Right ventricle myocardium inferior (tissue), 1 donor: Measurements from ENCODE around the gene RRP1B. TPM values are rescaled to one million over a fixed set of nuclear protein-coding genes. Genes with fewer than 3 reads are reported as not detected.
"Not testable (repeated sequence)": the region's sequence is repeated elsewhere in the genome, so short reads cannot be mapped to it uniquely, and the experiment has no call there.

Experiments used
- ATAC-seq: fragments of 200-7000 bp; cut with Tn5 transposase; one replicate; pipeline ENCODE4 v1.9.1; 2020; ENCODE audit warnings: mild to moderate bottlenecking, moderate library complexity
- DNase-seq: peaks from one replicate; pipeline ENCODE4 v3.0.0; 2021; ENCODE audit errors: missing footprints
- intact Hi-C: fragments of 100-400 bp; cut with DNase I; formaldehyde crosslinking; loops from one replicate; pipeline ENCODE4 v1.11.0; 2022
- long read RNA-seq: library from polyadenylated mRNA; unstranded; transcript quantifications from one replicate; pipeline ENCODE4 v2.0.0, GENCODE V29; 2021
- total RNA-seq: library from RNA; stranded (reverse); fragmentation: NEBNext Ultra II Directional; extraction: Animal tissue kit (Norgen Biotek cat#: 25700); gene quantifications from one replicate; pipeline ENCODE4 v1.2.1, GENCODE V29; 2021
- donor health status: DM: no; HTN: yes; CAD: no; lungs with severe emphysema.

The RRP1B gene, protein sequence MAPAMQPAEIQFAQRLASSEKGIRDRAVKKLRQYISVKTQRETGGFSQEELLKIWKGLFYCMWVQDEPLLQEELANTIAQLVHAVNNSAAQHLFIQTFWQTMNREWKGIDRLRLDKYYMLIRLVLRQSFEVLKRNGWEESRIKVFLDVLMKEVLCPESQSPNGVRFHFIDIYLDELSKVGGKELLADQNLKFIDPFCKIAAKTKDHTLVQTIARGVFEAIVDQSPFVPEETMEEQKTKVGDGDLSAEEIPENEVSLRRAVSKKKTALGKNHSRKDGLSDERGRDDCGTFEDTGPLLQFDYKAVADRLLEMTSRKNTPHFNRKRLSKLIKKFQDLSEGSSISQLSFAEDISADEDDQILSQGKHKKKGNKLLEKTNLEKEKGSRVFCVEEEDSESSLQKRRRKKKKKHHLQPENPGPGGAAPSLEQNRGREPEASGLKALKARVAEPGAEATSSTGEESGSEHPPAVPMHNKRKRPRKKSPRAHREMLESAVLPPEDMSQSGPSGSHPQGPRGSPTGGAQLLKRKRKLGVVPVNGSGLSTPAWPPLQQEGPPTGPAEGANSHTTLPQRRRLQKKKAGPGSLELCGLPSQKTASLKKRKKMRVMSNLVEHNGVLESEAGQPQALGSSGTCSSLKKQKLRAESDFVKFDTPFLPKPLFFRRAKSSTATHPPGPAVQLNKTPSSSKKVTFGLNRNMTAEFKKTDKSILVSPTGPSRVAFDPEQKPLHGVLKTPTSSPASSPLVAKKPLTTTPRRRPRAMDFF
- 9.5 TPM for total RNA-seq
- long read RNA-seq, partial matches to known transcripts, result 1 of 3 reads
- long read RNA-seq, other reads (novel, unspliced or antisense), result 2 of 3 reads

DNA sequence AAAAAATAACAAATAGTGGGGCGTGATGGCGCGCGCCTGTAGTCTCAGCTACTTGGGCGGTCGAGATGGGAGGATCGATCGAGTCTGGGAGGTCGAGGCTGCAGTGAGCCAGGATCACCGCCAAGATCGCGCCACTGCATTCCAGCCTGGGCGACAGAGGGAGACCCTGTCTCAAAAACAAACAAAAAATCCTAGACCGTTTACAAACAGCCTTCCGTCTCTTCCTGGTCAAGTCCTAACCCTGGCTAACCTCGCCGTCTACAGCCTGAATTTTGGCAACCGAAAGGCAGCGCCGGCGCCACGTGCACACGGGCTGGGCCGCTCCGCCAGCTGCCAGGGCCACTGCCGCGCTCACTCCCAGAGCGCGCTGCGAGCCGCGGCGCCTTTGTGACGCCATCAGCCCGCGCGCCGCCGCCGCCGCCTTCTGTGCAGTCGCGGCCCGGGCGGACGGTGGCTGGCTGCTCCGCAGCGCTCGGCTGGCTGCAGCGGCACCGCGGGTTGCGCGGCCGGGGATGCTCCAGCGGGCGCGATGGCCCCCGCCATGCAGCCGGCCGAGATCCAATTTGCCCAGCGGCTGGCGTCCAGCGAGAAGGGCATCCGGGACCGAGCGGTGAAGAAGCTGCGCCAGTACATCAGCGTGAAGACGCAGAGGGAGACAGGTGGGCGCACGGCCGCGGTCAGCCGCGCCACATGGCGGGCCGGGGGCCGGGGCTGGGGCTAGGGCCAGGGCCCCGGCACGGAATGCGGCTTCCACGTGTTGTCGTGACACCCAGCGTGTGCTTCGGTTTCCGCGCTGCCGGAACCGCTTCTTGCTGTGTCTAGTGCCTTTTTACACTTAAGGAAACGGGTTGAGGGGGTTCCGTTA, at the start of gene RRP1B, which contains the start of gene HSF2BP:
TSS of gene RRP1B (plus strand) at position 425 of the 865 bp plus-strand sequence. CDS start at position 530, 105 bp downstream.
TSS of gene HSF2BP (minus strand) at position 353 of the 865 bp plus-strand sequence. CDS start 1,392 bp downstream, outside the sequence.
- peak; percentile 92 for DNase-seq
- intact Hi-C loops, result no loop called here
- ATAC-seq, result peak; percentile 96

DNA sequence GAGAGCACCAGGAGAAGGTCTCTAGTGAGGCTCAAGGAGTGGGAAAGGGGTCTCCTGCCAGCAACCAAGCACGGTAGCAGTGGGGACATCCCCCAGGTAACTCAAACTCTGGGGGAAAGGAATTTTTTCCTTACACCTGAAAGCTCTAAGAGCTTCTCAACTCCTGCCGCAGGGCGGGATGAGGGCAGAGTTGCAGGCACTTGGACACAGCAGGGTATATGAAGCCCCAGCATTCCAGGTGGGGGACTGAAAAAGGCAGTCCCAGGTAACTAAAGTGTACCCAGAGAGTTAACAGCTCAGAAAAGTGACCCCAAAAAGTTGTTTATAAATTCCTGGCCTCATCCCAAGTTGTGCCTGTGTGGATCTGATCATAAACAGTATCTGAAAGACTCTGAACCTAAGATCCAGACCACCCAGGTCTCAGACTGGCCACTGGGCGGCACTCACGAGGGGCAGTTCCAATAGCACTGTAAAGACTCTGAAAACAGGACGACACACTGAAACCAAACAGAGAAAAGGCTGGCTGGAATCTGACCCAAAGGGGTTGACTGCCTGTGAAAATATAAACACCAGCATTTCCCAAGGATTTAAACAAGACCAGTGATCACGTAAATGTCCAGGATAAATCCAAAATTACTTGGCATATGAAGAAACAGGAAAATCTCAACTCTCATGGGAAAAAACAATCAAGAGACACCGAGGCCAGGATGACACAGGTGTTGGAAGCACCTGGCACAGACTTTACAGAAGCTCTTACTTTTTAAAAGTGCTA, 47.6 kb upstream of the RRP1B start:
- peak; percentile 74 for DNase-seq
- peak; percentile 80 for ATAC-seq
- intact Hi-C loops, result no loop called here

- ATAC-seq (no peak), DNase-seq (no peak)
- intact Hi-C loops, result no loop called here
These were observed 45.4 kb upstream of the RRP1B start for GRCh38 chr21:43613755-43614638.

- intact Hi-C loops, result no loop called here
- DNase-seq, result no peak
- no peak for ATAC-seq
These were observed 44.5 kb upstream of the RRP1B start for GRCh38 chr21:43614839-43615238.

DNA sequence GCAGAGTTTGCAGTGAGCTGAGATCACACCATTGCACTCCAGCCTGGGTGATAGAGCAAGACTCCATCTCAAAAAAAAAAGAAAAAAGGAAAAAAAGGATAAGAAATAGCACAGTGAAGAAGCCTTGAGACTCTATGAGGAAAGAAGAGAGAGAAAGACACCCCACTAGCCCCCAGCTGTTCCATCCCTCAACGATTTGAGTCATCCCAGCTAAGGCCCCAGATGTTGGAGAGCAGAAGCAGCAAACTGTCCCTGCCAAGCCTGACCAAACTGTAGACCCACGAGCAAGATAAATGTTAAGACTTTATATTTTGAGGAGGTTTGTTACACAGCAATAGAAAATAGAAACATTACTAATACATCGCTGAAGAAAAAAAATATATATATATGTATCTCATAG, 42.5 kb upstream of the RRP1B start:
- intact Hi-C loops, DNase-seq, ATAC-seq: not testable (repeated sequence)

GRCh38 chr21:43618940-43619339, 40.4 kb upstream of the RRP1B start:
- intact Hi-C loops, result loop anchor here (2.0 kb wide), 1 partner anchor 14 kb away; no protein-coding TSS in a partner anchor
- no peak for DNase-seq
- ATAC-seq, result no peak

GRCh38 chr21:43619344-43619743, 40.0 kb upstream of the RRP1B start:
- no peak for DNase-seq
- no peak for ATAC-seq
- intact Hi-C loops, result loop anchor here (2.0 kb wide), 1 partner anchor 13 kb away; no protein-coding TSS in a partner anchor

GRCh38 chr21:43619856-43620255, 39.5 kb upstream of the RRP1B start:
- ATAC-seq (no peak), DNase-seq (no peak)
- intact Hi-C loops, result loop anchor here (2.0 kb wide), 1 partner anchor 13 kb away; no protein-coding TSS in a partner anchor

DNA sequence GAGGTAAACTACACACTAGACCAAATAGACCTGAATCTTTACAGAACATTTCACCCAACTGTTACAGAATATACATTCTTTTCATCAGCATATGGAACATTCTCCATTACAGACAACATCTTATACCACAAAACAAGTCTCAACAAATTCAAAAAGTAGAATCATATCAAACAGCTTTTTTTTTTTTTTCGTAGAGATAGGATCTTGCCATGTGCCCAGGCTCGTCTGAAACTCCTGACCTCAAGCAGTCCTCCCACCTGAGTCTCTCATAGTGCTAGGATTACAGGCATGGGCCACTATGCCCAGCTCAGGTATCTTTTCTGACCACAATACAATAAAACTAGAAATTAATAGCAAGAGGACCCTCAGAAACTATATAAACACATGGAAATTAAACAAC, 36.6 kb upstream of the RRP1B start:
- no peak for ATAC-seq

DNA sequence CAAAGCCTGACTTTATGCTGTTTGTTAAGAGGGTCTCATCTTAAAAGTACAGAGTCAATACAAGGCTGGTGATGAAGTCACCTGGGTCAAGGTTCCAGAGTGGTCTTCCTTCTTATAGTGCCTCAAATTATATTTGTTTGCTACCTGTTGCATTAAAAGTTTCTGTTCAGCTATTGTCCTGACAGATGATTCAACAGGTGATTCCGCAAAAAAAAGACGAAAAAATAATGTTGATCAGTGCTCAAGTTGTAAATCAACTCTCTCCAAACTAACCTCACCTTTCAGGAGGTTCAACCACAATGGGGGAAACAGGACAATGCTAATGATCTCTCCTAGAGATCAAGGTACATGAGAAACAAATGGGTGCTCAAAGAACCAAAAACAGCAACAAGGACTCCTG, 35.8 kb upstream of the RRP1B start:
- intact Hi-C loops, result no loop called here
- no peak for ATAC-seq
- DNase-seq, result no peak

More for the DNA sequence above, 36.6 kb upstream of the RRP1B start:
- DNase-seq, result no peak
- intact Hi-C loops, result no loop called here

DNA sequence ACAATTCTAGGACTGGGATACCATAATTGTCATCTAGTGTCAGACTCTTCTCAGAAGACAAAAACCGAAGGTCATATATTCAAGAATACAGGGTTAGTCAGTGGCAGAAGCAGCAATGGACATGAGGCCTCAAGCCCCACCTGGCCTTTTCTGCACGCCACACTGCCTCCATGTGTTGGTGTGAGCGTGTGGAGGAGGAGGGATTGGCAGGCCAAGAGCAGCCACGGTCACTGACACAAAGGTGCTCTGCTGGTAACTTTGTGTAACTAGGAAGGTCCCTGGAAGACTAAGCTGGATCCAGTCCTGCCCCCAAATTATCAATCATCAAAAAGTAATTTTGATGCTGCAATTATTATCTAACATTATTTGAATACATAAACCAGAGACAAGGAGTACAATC, 35.0 kb upstream of the RRP1B start:
- ATAC-seq (no peak), DNase-seq (no peak)

GRCh38 chr21:43626390-43626789, 33.0 kb upstream of the RRP1B start:
- ATAC-seq (no peak), DNase-seq (no peak)
- intact Hi-C loops, result no loop called here

More for the DNA sequence above, 35.0 kb upstream of the RRP1B start:
- intact Hi-C loops, result no loop called here

DNA sequence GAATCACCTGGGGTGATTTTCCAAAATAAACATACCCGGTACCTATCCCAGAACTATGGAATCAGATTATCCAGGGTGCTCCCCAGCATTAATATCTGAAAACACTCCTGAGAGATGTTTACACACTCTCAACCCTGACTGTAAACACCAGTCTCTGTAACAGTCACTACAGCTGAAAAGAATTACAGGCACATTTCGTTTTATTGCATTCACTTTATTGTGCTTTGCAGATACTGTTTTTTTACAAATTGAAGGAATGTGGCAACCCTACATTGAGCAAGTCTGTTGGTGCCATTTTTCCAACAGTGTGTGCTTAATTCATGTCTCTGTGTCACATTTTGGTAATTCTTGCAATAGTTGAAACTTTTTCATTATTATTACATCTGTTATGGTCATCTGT, 31.8 kb upstream of the RRP1B start:
- DNase-seq (no peak), ATAC-seq (no peak)
- intact Hi-C loops, result no loop called here

GRCh38 chr21:43631411-43632107, 27.8 kb upstream of the RRP1B start:
- ATAC-seq (no peak), DNase-seq (no peak)
- intact Hi-C loops, result loop anchor here (2.0 kb wide), 1 partner anchor 13 kb away; no protein-coding TSS in a partner anchor

DNA sequence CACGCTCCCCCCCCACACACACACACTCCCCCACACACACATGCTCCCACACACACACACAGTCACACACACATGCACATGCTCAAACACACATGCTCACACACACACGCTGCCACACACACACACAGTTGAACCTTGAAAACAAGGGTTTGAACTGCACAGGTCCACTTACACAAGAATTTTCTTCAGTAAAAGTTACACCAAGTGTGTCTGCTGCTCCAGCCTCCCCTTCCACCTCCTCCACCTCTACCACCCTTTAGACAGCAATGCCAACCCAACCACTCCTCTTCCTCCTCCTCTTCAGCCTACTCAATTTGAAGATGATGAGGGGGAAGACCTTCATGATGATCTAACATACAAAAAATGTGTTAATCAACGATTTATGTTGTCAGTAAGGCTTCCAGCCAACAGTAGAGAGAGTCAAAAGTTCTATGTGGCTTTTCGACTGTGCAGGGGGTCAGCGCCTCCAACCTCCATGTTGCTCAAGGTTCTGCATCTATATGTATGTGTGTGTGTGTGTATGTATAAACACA, 26.9 kb upstream of the RRP1B start:
- ATAC-seq, result no peak
- no peak for DNase-seq
- intact Hi-C loops, result loop anchor here (2.0 kb wide), 1 partner anchor 14 kb away; no protein-coding TSS in a partner anchor

DNA sequence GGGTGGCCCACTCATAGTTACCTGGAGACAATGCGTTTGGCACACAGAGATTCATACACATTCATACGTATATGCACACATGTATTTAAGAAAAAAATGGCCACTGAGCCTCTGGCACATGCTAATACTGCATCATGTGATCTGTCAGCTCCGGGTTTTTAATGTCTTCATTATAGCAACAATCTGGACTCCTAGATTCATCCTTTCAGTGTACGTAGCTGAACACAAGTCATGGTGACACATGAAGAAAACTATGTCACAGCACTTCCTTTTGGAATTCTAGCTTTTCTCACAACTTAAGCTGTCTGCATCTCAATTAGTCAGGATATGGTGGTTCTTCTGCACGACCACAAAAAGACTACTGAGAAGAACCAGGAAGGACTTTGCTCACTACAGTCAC, 24.7 kb upstream of the RRP1B start:
- DNase-seq, result no peak
- ATAC-seq, result no peak
- intact Hi-C loops, result no loop called here
